Measurements from ENCODE around the gene HORMAD2. TPM values are rescaled to one million over a fixed set of nuclear protein-coding genes. Genes with fewer than 3 reads are reported as not detected.
"Not testable (repeated sequence)": the region's sequence is repeated elsewhere in the genome, so short reads cannot be mapped to it uniquely, and the experiment has no call there.

The HORMAD2 gene
- total RNA-seq, 1 donor from 2014 or later = not detected

DNA sequence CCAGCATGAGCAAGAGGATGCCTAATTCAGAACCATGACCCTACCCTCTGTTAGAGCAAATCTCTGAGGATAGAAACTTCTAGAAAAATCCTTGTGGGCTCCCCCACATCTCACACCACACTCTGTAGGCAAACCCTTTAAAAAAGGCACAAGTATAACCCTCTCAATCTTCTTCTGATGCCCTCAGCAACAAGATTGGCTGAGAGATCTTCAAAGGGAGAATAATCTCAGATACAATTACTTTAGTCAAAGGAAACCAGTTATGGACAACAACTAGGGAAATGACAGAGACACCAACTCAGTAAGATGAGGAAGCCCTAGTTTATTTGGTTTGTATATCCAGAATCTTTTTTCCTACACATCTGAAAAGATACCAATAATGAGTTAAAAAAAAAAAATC lies 117.1 kb downstream of the HORMAD2 start:
- intact Hi-C loops (cut with DNase I) = no loop called here
- no peak for DNase-seq (ENCODE audit: low spot score in 2 of 2)

DNA sequence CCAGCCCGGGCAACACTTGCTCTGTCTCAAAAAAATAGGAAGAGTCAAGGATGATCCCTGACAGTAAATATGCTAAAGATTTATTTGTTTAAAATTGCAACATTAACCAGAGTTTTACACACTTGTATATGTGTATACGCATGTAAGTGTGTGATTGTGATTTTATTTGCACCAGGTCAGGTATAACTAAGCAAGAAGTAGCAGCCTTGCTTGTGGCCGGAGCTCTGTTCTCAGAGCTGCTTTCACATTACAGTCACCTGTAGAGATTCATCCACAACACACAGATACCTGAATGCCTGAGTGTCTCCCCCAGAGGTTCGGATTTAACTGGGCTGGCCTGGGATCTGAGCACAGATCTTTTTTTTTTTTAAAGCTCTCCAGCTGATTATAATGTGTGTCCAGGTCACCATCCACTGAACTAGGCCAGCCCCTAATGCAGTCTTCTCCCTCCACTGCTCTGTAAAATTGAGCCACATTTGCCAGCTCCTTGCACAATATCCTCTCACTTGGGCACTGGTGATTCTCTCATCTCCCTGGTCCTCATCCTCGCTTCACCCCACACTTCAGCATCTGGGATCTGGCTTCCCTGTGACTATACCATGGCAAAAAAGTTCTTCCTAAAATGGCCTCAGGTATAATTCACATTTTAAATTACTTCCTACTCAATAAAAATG lies 118.0 kb downstream of the HORMAD2 start:
- no peaks in the 10 kb centered on the region for H3K9me3 ChIP-seq
- H3K27ac ChIP-seq = no peak overlapping the region
- intact Hi-C loops (cut with DNase I) = no loop called here
- H3K36me3 ChIP-seq = no peaks in the 10 kb centered on the region
- H3K27me3 ChIP-seq = no peaks in the 10 kb centered on the region
- no peak for DNase-seq (ENCODE audit: low spot score in 2 of 2)
- H3K4me1 ChIP-seq = peaks cover 14 to 17% of the 10 kb centered on the region in 2 donors
- TF ChIP-seq, protein P1, sequence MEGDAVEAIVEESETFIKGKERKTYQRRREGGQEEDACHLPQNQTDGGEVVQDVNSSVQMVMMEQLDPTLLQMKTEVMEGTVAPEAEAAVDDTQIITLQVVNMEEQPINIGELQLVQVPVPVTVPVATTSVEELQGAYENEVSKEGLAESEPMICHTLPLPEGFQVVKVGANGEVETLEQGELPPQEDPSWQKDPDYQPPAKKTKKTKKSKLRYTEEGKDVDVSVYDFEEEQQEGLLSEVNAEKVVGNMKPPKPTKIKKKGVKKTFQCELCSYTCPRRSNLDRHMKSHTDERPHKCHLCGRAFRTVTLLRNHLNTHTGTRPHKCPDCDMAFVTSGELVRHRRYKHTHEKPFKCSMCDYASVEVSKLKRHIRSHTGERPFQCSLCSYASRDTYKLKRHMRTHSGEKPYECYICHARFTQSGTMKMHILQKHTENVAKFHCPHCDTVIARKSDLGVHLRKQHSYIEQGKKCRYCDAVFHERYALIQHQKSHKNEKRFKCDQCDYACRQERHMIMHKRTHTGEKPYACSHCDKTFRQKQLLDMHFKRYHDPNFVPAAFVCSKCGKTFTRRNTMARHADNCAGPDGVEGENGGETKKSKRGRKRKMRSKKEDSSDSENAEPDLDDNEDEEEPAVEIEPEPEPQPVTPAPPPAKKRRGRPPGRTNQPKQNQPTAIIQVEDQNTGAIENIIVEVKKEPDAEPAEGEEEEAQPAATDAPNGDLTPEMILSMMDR (IDR thresholded peaks at IDR 0.05) = no peak
- no peak overlapping the region for H3K4me3 ChIP-seq

More for the DNA sequence above, 117.1 kb downstream of the HORMAD2 start:
- H3K4me1 ChIP-seq = peaks cover 14 to 17% of the 10 kb centered on the region in 2 donors
- no peaks in the 10 kb centered on the region for H3K9me3 ChIP-seq
- TF ChIP-seq, protein P1 (IDR thresholded peaks at IDR 0.05) = no peak
- no peaks in the 10 kb centered on the region for H3K36me3 ChIP-seq
- H3K27ac ChIP-seq = peak overlapping the region; percentile 75 to 85
- no peak overlapping the region for H3K4me3 ChIP-seq
- no peaks in the 10 kb centered on the region for H3K27me3 ChIP-seq

DNA sequence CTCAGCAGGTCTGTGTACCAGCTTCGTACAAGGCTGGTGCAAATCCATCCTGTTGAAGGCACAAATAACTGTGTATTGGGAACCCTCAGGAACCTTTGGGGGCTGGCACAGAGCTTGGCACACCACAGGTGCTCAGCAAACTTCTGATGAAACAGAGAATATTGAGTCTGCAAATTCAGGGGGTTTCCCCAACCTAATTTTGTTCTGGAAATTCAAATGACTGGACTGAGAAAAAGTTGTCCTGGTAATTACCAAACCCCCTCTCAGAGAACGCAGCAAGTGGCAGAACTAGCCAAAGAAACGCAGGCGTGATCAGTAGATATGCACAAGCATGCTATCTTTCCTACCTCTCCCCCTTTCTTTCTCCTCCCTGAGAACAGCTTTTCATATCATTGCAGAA lies 118.7 kb downstream of the HORMAD2 start:
- DNase-seq (ENCODE audit: low spot score in 2 of 2) = no peak
- intact Hi-C loops (cut with DNase I) = no loop called here
- Histone ChIP-seq H3K36me3 (no peaks in the 10 kb centered on the region), H3K4me3 (no peak overlapping the region), H3K9me3 (no peaks in the 10 kb centered on the region), H3K27ac (no peak overlapping the region), H3K27me3 (no peaks in the 10 kb centered on the region), H3K4me1 (peaks cover 14 to 17% of the 10 kb centered on the region in 2 donors)
- TF ChIP-seq, protein P1 (IDR thresholded peaks at IDR 0.05) = no peak

DNA sequence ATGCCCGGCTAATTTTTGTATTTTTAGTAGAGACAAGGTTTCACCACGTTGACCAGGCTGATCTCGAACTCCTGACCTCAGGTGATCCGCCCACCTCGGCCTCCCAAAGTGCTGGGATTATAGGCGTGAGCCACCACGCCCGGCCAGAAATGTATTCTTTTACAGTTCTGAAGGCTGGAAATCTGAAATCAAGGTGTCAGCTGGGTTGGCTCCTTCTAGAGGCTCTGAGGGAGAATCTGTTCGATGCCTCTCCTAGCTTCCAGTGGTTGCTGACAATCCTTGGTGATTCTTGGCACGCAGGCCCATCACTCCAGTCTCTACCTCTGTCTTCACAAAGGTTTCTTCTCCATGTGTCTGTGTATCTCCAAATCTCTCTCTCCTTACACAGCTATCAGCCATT lies 120.6 kb downstream of the HORMAD2 start:
- H3K27me3 ChIP-seq; DNase-seq (ENCODE audit: low spot score in 2 of 2); intact Hi-C loops (cut with DNase I); H3K9me3 ChIP-seq; H3K27ac ChIP-seq; H3K4me3 ChIP-seq; H3K36me3 ChIP-seq: not testable (repeated sequence)
- H3K4me1 ChIP-seq = peaks cover 9 to 11% of the 10 kb centered on the region in 2 donors

DNA sequence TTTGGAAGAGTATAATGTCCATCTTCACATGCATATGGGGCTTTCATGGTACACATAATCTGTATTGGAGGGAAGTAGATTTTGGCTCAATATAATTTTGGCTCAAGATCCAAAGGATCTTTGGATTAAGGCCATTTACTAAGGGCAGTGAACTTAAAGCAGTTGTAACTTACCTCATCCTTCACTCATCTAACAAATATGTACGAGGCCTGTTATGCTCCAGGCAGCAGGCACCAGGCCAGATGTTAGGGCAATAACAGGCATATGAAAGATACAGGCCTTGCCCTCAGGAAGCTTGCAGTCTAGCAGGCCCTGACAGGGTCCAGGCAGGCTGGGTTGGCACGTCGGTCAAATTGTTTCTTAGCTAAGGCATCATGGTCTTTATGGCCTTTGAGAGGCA lies 121.7 kb downstream of the HORMAD2 start:
- no peaks in the 10 kb centered on the region for H3K36me3 ChIP-seq
- peaks cover 2 to 4% of the 10 kb centered on the region in 2 donors for H3K4me1 ChIP-seq
- H3K27me3 ChIP-seq = no peaks in the 10 kb centered on the region
- DNase-seq (ENCODE audit: low spot score in 2 of 2) = no peak
- no peaks in the 10 kb centered on the region for H3K9me3 ChIP-seq
- TF ChIP-seq, protein P1 (IDR thresholded peaks at IDR 0.05) = no peak
- intact Hi-C loops (cut with DNase I) = no loop called here
- H3K27ac ChIP-seq = no peak overlapping the region
- no peak overlapping the region for H3K4me3 ChIP-seq

DNA sequence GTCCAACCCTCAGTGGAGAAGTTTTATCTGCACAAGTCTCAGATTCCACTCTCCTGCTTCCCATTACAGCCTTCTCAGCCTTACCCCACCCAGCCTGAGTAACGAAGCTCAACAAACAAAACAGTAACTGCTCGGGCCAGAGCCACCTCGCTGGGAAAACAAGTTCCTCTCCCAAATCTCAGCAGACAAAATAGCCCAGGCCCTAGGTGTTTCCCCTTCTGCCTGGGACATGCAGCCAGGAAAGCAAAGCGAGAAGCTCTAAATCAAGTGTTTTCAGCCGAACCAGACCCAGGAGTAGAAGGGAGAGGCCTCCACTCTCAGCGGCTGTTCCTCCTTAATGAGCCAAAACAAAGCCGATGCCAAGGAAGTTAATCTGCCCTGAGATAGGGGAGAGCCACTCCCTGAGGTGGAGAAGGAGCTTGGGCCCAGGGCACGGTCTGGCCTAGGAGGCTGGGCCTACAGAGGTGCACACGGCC lies 122.3 kb downstream of the HORMAD2 start:
- TF ChIP-seq, protein P1 (IDR thresholded peaks at IDR 0.05) = no peak
- H3K27ac ChIP-seq = peak overlapping the region in 1 of 2 donors; percentile 8
- intact Hi-C loops (cut with DNase I) = no loop called here
- H3K27me3 ChIP-seq = no peaks in the 10 kb centered on the region
- H3K4me1 ChIP-seq = no peaks in the 10 kb centered on the region
- no peaks in the 10 kb centered on the region for H3K36me3 ChIP-seq
- no peak overlapping the region for H3K4me3 ChIP-seq
- no peaks in the 10 kb centered on the region for H3K9me3 ChIP-seq
- no peak for DNase-seq (ENCODE audit: low spot score in 2 of 2)
